ENCODE data around the gene PTPRB. TPM values are rescaled to one million over a fixed set of nuclear protein-coding genes. Genes with fewer than 3 reads are reported as not detected.

PTPRB gene
- polyA plus RNA-seq, 3 donors = not detected

- H3K4me3 ChIP-seq (replicated peaks in 1 of 3; ENCODE audit: low read depth in 2 of 3, low read length in 3 of 3) = no peak overlapping the region
- WGBS (ENCODE audit: insufficient coverage) = 100% methylated on average over 1 of the region's 3 CpGs
- no peak overlapping the region for H3K27ac Mint-ChIP-seq
- intact Hi-C loops (cut with micrococcal nuclease) = loop anchor here in 1 of 2 donors (10.0 kb wide), 1 partner anchor 667 kb away; no protein-coding TSS in a partner anchor
- H3K9me3 Mint-ChIP-seq = no peaks in the 10 kb centered on the region
- H3K27me3 ChIP-seq (ENCODE audit: control insufficient read depth in 2 of 2, insufficient read depth in 2 of 2, low read length in 2 of 2) = no peaks in the 10 kb centered on the region
- no peak for DNase-seq
- no peak overlapping the region for H3K27ac ChIP-seq (ENCODE audit: low read depth in 1 of 2, low read length in 2 of 2)
- TF ChIP-seq, protein P1, sequence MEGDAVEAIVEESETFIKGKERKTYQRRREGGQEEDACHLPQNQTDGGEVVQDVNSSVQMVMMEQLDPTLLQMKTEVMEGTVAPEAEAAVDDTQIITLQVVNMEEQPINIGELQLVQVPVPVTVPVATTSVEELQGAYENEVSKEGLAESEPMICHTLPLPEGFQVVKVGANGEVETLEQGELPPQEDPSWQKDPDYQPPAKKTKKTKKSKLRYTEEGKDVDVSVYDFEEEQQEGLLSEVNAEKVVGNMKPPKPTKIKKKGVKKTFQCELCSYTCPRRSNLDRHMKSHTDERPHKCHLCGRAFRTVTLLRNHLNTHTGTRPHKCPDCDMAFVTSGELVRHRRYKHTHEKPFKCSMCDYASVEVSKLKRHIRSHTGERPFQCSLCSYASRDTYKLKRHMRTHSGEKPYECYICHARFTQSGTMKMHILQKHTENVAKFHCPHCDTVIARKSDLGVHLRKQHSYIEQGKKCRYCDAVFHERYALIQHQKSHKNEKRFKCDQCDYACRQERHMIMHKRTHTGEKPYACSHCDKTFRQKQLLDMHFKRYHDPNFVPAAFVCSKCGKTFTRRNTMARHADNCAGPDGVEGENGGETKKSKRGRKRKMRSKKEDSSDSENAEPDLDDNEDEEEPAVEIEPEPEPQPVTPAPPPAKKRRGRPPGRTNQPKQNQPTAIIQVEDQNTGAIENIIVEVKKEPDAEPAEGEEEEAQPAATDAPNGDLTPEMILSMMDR (IDR thresholded peaks at IDR 0.05) = no peak
- H3K4me2 ChIP-seq (replicated peaks; ENCODE audit: extremely low read depth, low read length, poor library complexity, severe bottlenecking) = no peak overlapping the region
- no peaks in the 10 kb centered on the region for H4K20me1 ChIP-seq (ENCODE audit: insufficient read depth, low read length)
- no peaks in the 10 kb centered on the region for H3K36me3 Mint-ChIP-seq
- H3K4me1 Mint-ChIP-seq = no peaks in the 10 kb centered on the region
- H3K27me3 Mint-ChIP-seq (ENCODE audit: low read depth in 3 of 3) = peaks cover 0 to 3% (median 0%) of the 10 kb centered on the region in 3 donors
- no peaks in the 10 kb centered on the region for H3K4me1 ChIP-seq (ENCODE audit: control insufficient read depth in 1 of 2, insufficient read depth in 2 of 2, low read length in 2 of 2)
- H3K9me3 ChIP-seq (replicated peaks in 1 of 2; ENCODE audit: control insufficient read depth in 1 of 2, insufficient read depth in 1 of 2, low read length in 2 of 2) = no peaks in the 10 kb centered on the region
- no peak overlapping the region for H3K4me3 Mint-ChIP-seq
- H3K79me2 ChIP-seq (ENCODE audit: insufficient read depth, low read length) = no peaks in the 10 kb centered on the region
- H2AFZ ChIP-seq (ENCODE audit: insufficient read depth, low read depth, low read length, poor library complexity, severe bottlenecking) = no peak overlapping the region
- no peaks in the 10 kb centered on the region for H3K36me3 ChIP-seq (replicated peaks in 1 of 2; ENCODE audit: control insufficient read depth in 1 of 2, insufficient read depth in 2 of 2, low read length in 2 of 2)
- no peak overlapping the region for H3K9ac ChIP-seq (ENCODE audit: insufficient read depth, low read length, poor library complexity, severe bottlenecking)
Observed at GRCh38 chr12:70571705-70572268, 65.4 kb downstream of the PTPRB start.

DNA sequence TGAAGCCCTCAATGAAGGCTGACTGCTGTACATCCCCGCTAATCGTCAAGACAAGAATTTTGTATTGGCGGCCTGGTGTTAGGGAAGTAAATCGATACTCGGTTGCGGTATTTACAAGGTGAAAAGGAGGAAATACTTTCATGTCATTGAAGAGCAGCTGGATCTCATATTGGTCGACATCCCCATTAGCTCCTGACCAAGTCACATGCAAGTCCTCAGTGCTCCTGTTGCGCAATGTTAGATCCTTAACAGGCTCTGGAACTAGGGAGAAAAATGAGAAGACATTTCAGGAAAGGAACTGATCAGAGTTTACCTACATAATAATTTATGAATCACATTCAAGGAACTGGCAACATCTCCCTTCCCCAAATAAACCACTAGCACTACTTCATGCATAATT, 66.2 kb downstream of the PTPRB start:
- TF ChIP-seq, protein P1 (IDR thresholded peaks at IDR 0.05) = no peak
- Histone ChIP-seq H3K4me2 (replicated peaks; ENCODE audit: extremely low read depth, low read length, poor library complexity, severe bottlenecking) (no peak overlapping the region), H3K36me3 (replicated peaks in 1 of 2; ENCODE audit: control insufficient read depth in 1 of 2, insufficient read depth in 2 of 2, low read length in 2 of 2) (no peaks in the 10 kb centered on the region), H2AFZ (ENCODE audit: insufficient read depth, low read depth, low read length, poor library complexity, severe bottlenecking) (no peak overlapping the region), H3K9ac (ENCODE audit: insufficient read depth, low read length, poor library complexity, severe bottlenecking) (no peak overlapping the region), H3K4me1 (ENCODE audit: control insufficient read depth in 1 of 2, insufficient read depth in 2 of 2, low read length in 2 of 2) (no peaks in the 10 kb centered on the region), H3K4me3 (replicated peaks in 1 of 3; ENCODE audit: low read depth in 2 of 3, low read length in 3 of 3) (no peak overlapping the region), H3K79me2 (ENCODE audit: insufficient read depth, low read length) (no peaks in the 10 kb centered on the region), H3K27me3 (ENCODE audit: control insufficient read depth in 2 of 2, insufficient read depth in 2 of 2, low read length in 2 of 2) (no peaks in the 10 kb centered on the region), H3K9me3 (replicated peaks in 1 of 2; ENCODE audit: control insufficient read depth in 1 of 2, insufficient read depth in 1 of 2, low read length in 2 of 2) (no peaks in the 10 kb centered on the region), H4K20me1 (ENCODE audit: insufficient read depth, low read length) (no peaks in the 10 kb centered on the region), H3K27ac (ENCODE audit: low read depth in 1 of 2, low read length in 2 of 2) (no peak overlapping the region)
- H3K4me3 Mint-ChIP-seq = no peak overlapping the region
- no peak overlapping the region for H3K27ac Mint-ChIP-seq
- DNase-seq = no peak
- H3K9me3 Mint-ChIP-seq = no peaks in the 10 kb centered on the region
- peaks cover 0 to 3% (median 0%) of the 10 kb centered on the region in 3 donors for H3K27me3 Mint-ChIP-seq (ENCODE audit: low read depth in 3 of 3)
- intact Hi-C loops (cut with micrococcal nuclease) = loop anchor here in 1 of 2 donors (10.0 kb wide), 1 partner anchor 666 kb away; no protein-coding TSS in a partner anchor
- H3K36me3 Mint-ChIP-seq = no peaks in the 10 kb centered on the region
- WGBS (ENCODE audit: insufficient coverage) = no CpG with 5 or more reads among the region's 8 CpGs
- no peaks in the 10 kb centered on the region for H3K4me1 Mint-ChIP-seq
